EL (cell line): ENCODE measurements around the gene ING3.
"Not testable (repeated sequence)": the region's sequence is repeated elsewhere in the genome, so short reads cannot be mapped to it uniquely, and the experiment has no call there.

Experiments used
- DNase-seq: peaks from one replicate; pipeline ENCODE4 v3.0.0-alpha.2; 2016

The ING3 gene

DNA sequence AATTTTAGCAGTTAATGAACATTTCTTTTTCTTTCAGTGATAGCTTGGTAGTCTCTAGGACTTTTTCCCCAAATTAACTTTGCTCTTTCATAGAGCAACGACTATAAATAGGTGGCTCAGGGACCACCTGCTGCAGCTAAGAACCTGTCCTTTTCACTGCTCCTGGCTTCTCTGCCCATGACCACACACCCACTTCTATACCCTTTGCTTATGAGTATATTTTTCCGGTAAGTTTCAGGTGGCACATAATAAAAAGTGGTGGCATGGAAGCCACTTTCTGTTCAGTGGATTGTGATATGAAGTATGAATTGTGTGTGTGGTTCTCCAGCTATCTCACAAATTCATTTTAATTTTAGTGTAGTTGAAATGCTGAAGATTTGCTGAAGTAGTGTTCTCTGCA lies 1.2 kb downstream of the ING3 start:
- DNase-seq: no peak

DNA sequence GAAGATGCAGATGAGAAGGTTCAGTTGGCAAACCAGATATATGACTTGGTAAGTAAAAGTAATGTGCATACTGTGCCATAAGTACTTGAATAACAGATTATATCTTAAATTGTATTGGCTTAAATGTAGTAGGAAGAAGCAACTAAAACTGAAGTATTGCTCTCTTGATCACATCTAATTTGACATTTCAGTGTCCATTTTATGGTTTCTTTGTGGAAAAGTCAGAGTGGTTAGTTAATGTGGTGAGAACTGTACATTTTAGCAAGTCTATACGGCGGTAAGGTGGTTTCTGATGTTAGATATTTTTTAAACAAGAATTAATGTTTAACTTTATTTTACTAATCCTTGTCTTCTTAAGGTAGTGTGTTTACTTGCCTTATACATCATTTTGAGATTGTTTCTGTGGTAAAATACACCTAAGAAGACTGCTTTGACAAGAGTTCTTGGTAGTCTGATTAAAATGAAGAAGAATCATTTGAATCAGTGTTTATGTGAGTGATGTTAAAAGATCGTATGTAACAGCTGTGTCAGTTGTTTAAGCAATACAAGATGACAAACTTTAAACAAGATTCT lies 5.1 kb downstream of the ING3 start:
- DNase-seq: no peak

DNA sequence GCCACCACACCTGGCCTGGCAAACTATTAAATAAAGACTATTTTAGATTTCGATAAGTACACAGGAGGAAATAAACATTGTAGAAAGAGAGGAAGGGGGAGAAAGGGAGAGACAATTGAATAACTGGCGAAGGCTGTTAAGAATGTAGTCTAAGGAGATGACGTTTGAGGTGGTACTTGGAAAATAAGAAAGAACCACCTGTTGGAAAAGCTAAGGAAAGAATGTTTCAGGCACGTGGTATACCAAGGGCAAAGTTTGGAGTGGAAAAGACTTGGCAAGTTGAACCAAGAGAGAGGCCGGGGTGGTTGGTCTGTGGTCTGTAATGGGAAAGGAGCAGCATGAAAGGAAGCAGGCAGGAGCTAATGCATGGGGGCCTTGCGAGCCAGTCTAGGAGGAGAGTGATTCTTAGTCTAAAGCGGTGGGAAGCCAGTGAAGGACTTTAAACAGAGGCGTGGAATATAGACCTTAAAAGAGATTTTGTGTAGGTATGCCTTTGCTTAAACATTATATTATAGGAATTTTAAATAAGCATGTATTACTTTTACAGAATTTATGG lies 9.4 kb downstream of the ING3 start:
- DNase-seq: no peak

- no peak for DNase-seq
Measured at GRCh38 chr7:120960714-120961113, 10.1 kb downstream of the ING3 start.

- no peak for DNase-seq
Measured at GRCh38 chr7:120961638-120962173, 11.1 kb downstream of the ING3 start.

GRCh38 chr7:120964088-120964487 lies 13.5 kb downstream of the ING3 start:
- no peak for DNase-seq

DNA sequence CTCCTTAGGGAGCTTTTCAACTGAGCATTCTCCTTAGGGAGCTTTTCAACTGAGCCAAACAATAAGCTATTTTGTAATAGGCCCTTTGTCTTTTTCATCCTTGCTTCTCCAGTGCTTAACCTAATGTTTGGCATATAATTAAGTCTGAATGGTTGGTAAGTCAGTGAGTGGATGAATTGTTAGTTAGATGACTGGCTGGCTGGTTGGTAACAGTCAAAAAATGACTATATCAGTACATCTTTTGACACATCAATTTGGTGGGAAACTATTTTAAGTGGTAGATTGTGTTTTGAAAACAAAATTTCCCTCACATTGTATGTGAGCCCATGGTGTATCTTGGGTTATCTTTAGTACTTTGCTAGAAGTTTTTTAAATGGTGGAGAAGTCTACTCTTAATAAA lies 16.4 kb downstream of the ING3 start:
- DNase-seq: no peak

- no peak for DNase-seq
Measured at GRCh38 chr7:120973849-120974248, 23.3 kb downstream of the ING3 start.

- DNase-seq: peak; percentile 40
Measured at GRCh38 chr7:120979765-120980499, 29.4 kb downstream of the ING3 start.

DNA sequence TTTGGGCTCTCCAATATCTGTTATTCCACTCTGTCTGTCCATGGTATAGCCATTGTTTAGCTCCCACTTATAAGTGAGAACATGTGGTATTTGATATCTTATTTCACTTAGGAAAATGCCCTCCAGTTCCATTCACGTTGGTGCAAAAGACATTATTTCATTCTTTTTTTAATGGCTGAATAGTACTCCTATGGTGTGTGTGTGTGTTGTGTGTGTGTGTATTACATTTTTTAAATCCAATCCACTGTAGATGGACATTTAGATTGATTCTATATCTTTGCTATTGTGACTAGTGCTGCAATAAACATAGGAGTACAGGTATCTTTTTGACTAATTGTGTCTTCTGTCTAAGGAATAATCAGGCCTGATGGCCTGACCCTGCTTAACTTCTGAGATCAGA lies 30.5 kb downstream of the ING3 start:
- DNase-seq: no peak

GRCh38 chr7:120981888-120982615 lies 31.5 kb downstream of the ING3 start:
- DNase-seq: peak; percentile 75

DNA sequence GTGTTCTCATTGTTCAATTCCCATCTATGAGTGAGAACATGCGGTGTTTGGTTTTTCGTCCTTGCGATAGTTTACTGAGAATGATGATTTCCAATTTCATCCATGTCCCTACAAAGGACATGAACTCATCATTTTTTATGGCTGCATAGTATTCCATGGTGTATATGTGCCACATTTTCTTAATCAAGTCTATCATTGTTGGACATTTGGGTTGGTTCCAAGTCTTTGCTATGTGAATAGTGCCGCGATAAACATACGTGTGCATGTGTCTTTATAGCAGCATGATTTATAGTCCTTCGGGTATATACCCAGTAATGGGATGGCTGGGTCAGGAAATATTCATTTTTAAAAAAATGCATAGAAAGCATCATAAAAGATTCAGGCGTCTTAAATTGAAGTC lies 33.0 kb downstream of the ING3 start:
- not testable (repeated sequence) for DNase-seq

DNA sequence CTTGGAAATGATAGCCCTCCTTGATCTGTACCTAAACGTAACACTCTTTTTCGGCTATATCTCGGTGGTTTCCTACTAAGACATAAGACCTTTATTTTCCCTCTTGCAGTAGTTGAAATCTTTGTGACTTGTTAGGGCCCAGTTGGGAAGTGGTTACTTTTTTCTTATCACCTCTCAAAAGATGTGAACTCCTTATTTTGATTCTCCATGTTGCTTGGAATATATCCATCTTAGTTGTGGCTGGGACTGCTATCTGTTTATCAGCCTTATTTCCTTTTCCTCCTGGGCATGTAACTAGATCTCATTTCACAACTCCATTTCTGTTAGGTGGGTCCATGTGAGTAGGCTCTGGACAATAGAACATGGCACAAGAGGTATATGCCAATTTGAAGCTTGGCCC lies 33.8 kb downstream of the ING3 start:
- no peak for DNase-seq

DNA sequence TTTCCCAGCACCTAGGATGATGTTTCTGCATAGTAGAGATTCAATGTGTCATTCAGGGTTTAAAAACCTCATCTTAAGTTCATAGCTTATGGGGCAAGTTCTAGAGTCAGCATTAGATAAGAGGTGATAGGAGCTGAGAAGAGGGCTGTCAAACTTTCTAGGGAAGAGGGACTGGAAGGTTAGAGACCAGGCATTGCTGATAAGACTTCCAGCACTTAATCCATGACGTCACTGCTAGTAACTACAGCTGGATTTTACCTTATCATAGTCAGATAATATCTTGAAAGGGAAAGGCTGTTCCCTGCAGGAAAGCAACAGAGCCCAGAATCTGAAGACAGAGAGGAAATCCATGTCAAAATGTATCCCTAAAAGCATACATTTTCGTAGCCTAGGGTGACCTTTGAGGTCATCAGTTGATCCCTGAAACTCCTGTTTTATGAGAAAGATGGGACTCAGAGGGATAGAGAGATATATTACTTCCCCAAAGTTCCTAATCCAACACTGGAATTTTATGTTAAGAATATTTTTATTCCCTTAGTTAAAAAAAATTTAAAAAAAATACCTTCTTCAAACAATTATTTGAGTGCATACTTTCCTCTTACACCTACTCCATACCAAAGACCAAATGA lies 34.7 kb downstream of the ING3 start:
- no peak for DNase-seq

DNA sequence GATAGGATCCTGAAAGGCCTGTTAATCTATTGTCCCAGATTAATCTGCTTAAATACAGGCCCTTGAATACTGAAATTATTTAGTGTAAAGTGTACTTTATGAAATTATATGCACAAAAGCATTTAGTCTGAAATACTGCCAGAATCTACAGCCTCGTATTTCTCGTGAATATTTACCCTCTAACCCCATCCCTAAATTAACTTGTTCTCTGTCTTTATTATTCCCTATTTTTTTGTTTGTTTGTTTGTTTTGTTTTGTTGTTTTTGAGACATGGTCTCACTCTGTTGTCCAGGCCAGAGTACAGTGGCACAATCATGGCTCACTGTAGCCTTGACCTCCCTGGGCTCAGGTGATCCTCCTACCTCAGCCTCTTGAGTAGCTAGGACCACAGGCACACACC lies 35.3 kb downstream of the ING3 start:
- no peak for DNase-seq

DNA sequence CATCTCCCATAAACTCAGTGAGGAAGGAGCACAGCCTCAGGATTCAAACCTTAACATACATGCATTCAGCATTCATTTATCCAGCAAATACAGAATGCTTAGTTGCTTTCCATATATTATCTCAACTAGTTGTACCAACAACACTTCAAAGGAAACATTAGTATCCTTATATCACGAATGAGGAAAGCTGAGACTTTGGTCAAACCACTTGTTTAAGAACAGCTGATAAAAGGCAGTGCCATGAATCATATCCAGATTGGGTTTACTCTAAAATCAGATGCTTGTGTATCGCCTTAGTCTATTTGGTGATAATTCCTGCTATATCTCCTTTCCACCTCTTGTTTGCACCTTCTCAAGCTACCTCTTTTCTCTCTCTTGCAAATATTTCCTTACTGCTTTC lies 36.1 kb downstream of the ING3 start:
- DNase-seq: no peak

DNA sequence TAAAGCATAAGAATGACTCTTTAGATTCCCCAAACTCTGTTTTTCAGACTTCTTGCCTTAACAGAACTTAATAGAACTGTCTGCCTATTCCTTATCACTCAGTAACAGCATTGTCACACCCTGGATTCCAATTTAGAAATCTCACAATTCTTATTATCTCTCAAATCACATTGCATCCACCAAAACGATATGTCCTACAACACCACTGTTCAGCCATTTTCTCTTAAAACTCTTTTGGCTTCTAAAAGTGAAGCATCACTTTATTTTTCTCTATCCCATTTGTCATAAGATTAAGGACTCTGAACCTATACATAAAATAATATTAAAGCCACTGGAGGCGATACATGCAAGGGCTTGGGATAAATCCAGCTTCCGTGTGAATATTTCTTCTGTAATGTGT lies 36.7 kb downstream of the ING3 start:
- DNase-seq: no peak

DNA sequence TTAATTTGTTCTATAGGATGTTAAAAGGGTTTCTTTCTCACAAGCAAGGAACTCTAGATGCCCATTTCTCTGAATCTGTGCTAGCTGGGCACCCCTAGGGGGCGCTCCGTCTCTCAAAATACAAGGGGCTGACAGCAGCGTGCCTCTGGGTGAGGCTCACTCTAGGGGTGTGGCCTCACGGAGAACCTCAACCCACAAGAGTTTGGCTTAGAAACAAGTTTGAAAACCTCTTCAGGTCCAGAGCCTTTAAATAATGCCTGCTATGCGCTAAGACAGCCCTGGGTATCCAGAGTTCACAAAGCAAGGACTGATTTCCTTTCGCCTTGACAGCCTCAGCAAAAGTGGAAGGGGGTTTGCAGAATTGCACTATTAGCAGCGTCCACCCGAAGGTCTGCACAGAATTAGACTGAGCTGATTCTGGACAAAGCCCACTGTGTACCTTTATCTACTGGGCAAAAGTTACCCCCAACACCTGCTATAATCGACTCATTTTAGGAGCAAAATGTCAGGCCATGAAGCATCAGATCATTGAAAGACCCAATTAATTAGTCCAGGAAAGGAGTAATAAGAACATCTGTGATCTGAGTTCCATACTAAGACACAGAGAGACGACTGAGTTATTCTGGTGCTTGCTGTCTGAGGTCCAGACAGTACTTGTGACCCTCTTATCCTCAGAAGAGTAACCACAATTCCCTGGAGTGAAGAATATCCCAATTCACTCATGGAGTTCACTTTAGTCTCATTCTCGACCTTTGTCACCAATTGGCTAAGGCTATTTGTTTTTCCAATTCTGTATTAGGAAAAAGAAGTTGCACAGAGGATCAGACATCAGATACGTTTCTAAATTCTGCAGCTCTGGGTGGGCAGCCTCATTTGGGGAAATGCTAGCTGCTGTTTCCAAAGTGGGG lies 37.4 kb downstream of the ING3 start:
- peak; percentile 90 for DNase-seq

- peak; percentile 76 for DNase-seq
Measured at GRCh38 chr7:120988591-120989256, 38.1 kb downstream of the ING3 start, which contains the start of gene CPED1. Gene CPED1 (plus strand): TSS chr7:120988711. CDS start chr7:120989622, 911 bp downstream.

GRCh38 chr7:120989257-120990220 lies 39.0 kb downstream of the ING3 start:
- peak; percentile 29 for DNase-seq
